ENCODE measurements around the gene TMEM43. TPM values are rescaled to one million over a fixed set of nuclear protein-coding genes. Genes with fewer than 3 reads are reported as not detected.

The TMEM43 gene
- total RNA-seq, 1 donor from 2014 or later = 52.0 TPM

DNA sequence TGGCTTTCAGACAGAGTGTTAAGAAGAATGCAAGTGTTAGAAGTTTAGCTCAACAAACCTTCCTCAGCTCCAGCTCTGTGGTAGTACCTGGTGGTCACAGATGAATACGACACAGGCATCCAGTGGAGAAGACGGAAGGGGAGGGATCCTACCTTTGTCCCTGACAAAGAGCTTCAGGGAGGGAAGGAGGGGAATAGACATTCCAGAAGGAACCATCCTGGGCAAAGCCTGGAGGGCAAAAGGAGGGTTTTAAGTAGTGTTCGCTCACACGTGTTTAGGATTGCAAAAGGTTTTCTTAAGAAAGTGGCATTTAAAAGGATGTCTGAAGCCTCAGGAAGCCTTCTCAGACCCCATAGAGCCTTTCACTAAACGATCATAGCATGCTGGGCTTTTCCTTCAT is 3.0 kb upstream of the TMEM43 start:
- DNase-seq (ENCODE audit: extremely low spot score, unreplicated experiment) = peak; percentile 13
- TF ChIP-seq, protein P1, sequence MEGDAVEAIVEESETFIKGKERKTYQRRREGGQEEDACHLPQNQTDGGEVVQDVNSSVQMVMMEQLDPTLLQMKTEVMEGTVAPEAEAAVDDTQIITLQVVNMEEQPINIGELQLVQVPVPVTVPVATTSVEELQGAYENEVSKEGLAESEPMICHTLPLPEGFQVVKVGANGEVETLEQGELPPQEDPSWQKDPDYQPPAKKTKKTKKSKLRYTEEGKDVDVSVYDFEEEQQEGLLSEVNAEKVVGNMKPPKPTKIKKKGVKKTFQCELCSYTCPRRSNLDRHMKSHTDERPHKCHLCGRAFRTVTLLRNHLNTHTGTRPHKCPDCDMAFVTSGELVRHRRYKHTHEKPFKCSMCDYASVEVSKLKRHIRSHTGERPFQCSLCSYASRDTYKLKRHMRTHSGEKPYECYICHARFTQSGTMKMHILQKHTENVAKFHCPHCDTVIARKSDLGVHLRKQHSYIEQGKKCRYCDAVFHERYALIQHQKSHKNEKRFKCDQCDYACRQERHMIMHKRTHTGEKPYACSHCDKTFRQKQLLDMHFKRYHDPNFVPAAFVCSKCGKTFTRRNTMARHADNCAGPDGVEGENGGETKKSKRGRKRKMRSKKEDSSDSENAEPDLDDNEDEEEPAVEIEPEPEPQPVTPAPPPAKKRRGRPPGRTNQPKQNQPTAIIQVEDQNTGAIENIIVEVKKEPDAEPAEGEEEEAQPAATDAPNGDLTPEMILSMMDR (conservative IDR thresholded peaks at IDR 0.05) = no peak
- Mint-ChIP-seq H3K4me1 (ENCODE audit: unreplicated experiment) (peaks cover 23% of the 10 kb centered on the region), H3K27ac (no peak overlapping the region), H3K4me3 (peak overlapping the region; percentile 97), H3K27me3 (no peaks in the 10 kb centered on the region), H3K36me3 (peaks cover 14% of the 10 kb centered on the region), H3K9me3 (no peaks in the 10 kb centered on the region)

DNA sequence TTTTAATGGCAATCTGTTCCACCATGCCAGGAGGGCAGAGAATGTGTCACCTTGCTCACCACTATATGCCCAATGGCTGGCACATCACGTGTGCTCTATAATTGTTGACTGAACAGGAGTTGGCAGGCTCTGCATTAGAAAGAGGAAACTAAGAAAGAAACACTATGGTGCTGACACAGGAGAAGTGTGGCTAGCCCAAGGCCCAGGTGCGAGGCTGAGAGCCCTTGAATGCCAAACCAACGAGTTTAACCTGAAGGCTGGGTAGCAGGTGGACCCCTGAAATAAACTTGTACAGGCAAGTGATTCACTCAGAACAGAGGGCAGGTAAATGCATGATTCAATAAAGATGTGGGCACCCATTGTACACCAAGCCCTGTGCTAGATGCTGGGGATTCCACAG is 2.6 kb upstream of the TMEM43 start:
- Mint-ChIP-seq H3K27me3 (no peaks in the 10 kb centered on the region), H3K4me3 (peak overlapping the region; percentile 97), H3K9me3 (no peaks in the 10 kb centered on the region), H3K4me1 (ENCODE audit: unreplicated experiment) (peaks cover 26% of the 10 kb centered on the region), H3K36me3 (peaks cover 14% of the 10 kb centered on the region), H3K27ac (peak overlapping the region; percentile 93)
- DNase-seq (ENCODE audit: extremely low spot score, unreplicated experiment) = peak; percentile 31
- TF ChIP-seq, protein P1 (conservative IDR thresholded peaks at IDR 0.05) = no peak

DNA sequence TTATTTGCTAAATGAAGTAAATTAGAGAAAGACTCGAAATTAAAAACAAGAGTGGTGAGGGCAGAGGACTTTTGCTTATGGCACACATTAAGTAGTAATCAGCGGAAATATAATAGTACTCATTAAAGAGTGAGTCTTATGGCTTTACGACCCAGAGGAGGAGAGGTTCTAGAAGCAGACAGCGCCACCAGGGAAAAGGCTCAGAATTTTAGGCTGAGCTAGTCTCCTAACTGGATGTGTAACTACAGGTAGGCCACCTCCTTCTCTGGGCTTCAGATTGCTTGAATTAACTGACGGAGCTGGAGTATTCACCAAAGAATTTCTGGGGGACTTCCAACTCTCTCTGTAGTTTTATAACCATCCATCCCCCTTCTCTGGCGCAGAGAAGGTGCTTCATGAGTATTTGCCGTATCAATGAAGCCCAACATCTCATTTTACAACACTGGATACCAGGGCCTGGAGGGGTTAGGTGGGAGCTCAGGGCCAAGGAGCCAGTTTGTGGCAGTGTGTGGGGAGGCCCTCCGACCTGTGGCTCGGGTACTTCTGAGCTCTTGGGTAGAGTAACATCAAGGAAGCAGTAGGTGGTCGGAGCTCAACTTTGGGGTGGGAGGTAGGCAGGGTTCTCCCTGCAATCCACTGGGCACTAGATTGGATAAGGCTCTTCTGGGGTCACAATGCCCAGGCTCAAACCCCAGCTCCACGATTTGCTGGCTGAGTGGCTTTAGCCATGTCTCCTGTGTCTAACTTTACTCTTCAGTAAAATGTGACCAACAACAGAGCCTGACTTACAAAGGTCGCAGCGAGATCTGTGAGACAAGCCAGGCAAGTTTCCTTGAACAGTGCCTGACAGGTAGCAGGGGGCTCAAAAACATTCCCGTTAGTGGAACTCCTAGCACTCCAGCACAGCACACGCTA is 1.3 kb upstream of the TMEM43 start:
- Mint-ChIP-seq H3K36me3 (peaks cover 21% of the 10 kb centered on the region), H3K27ac (peak overlapping the region; percentile 93)
- DNase-seq (ENCODE audit: extremely low spot score, unreplicated experiment) = peak; percentile 44

DNA sequence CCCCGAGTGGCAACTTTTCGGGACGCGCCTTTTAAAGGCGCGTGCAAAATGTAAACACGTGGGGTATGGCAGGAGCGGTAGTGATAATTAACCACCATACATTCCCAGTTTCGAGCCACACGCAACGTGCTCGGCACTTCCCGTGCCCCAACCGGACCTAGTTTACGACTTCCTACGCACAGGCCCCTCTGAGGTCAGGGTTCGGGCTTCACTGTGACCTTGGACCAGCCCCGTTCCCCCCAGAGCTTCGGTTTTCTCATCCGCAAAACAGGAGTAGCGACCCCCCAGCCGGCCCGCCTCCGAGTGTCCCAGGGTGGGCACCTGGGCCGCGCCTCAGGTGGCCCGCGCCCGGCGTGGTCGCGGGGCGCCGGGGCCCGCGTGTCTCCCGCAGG is 633 bp upstream of the TMEM43 start:
- H3K4me1 Mint-ChIP-seq (ENCODE audit: unreplicated experiment) = peaks cover 30% of the 10 kb centered on the region
- no peak for DNase-seq (ENCODE audit: extremely low spot score, unreplicated experiment)
- TF ChIP-seq, protein P1 (conservative IDR thresholded peaks at IDR 0.05) = no peak

More for the DNA sequence above, 1.3 kb upstream of the TMEM43 start:
- Mint-ChIP-seq H3K27me3 (no peaks in the 10 kb centered on the region), H3K9me3 (no peaks in the 10 kb centered on the region), H3K4me3 (peak overlapping the region; percentile 97), H3K4me1 (ENCODE audit: unreplicated experiment) (peaks cover 30% of the 10 kb centered on the region)
- TF ChIP-seq, protein P1 (conservative IDR thresholded peaks at IDR 0.05) = no peak

DNA sequence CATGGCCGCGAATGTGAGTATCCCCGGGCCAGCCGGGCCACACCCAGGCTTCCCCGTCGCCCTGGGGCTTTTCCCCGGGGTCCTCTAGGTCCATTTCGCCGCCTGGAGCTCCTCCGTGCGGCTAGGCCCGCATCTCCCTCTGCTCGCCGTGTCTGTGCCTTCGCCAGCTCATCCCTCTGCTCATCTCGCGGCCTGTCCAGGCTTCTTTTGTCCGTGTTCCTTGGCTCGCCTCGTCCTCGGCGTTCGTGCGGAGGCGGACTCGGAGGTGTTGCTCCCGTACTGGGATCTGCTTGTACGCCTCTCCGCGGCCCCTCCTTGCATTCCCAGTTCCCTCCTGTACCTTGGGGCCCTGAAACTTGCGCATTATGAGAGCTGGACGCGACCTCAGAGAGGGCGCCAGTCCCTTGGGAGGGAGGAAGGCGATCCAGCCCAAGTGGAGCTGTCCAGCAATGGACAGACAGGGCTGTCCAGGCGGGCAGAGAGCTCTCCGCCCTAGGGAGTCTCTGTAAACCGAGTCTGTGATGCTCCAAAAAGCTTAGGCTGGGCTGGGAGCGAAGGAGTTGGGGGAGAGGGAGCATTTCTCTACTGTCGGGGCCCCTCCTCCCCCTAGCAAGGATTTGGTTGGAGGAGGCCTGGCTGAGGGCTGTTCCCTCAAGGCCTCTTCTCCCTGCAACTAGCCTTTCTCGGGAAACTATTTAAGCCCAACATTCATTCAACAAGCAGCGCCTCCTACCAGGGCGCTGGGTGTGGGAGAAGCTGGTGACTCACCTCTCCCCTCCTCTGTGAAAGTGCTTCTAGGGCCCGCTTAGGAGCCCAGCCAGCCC is 553 bp downstream of the TMEM43 start:
- Mint-ChIP-seq H3K27ac (peak overlapping the region; percentile 95), H3K4me3 (peak overlapping the region; percentile 99), H3K36me3 (peaks cover 23% of the 10 kb centered on the region), H3K27me3 (no peaks in the 10 kb centered on the region), H3K4me1 (ENCODE audit: unreplicated experiment) (peaks cover 30% of the 10 kb centered on the region), H3K9me3 (no peaks in the 10 kb centered on the region)
- peak; percentile 72 for DNase-seq (ENCODE audit: extremely low spot score, unreplicated experiment)
- TF ChIP-seq, protein P1 (conservative IDR thresholded peaks at IDR 0.05) = no peak

More for the DNA sequence above, 633 bp upstream of the TMEM43 start:
- Mint-ChIP-seq H3K4me3 (peak overlapping the region; percentile 99), H3K27me3 (no peaks in the 10 kb centered on the region), H3K36me3 (peaks cover 26% of the 10 kb centered on the region), H3K9me3 (no peaks in the 10 kb centered on the region), H3K27ac (peak overlapping the region; percentile 93)

Measured in type B pancreatic cell (in vitro differentiated cells).